Measurements from ENCODE around the gene METTL3.

Gene METTL3

GRCh38 chr14:21543963-21544362 is 32.8 kb upstream of the METTL3 start:
- in situ Hi-C loops (cut with HindIII; ENCODE audit: low sequenced_read_pairs) = no loop called here
- TF ChIP-seq, protein P1, sequence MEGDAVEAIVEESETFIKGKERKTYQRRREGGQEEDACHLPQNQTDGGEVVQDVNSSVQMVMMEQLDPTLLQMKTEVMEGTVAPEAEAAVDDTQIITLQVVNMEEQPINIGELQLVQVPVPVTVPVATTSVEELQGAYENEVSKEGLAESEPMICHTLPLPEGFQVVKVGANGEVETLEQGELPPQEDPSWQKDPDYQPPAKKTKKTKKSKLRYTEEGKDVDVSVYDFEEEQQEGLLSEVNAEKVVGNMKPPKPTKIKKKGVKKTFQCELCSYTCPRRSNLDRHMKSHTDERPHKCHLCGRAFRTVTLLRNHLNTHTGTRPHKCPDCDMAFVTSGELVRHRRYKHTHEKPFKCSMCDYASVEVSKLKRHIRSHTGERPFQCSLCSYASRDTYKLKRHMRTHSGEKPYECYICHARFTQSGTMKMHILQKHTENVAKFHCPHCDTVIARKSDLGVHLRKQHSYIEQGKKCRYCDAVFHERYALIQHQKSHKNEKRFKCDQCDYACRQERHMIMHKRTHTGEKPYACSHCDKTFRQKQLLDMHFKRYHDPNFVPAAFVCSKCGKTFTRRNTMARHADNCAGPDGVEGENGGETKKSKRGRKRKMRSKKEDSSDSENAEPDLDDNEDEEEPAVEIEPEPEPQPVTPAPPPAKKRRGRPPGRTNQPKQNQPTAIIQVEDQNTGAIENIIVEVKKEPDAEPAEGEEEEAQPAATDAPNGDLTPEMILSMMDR (IDR thresholded peaks at IDR 0.05; ENCODE audit: low read depth, low read length, missing control alignments) = no peak
- DNase-seq (ENCODE audit: low read depth) = no peak
- H3K4me3 ChIP-seq (ENCODE audit: low read depth, low read length) = no peak overlapping the region

DNA sequence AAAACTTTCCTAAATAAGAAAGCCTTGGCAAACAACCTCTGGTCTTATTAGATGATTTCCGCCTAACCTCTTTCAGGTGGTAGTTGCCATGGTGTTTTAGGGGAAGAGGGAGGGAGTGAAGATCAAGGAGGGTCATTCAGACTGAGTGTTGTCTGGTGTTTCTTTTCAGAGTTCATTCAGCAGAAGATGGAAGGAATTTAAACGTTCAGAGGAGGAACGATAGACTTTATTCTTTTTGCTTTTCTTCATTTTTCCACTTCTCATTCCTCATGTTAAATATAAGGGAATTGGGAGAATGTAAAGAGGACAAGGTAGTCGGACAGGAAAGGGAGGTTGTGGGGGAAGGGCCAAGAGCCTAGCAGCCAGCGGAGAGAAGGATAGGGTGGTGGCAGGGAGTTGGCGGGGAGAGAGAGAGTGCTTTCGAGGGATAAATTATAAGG is 32.4 kb upstream of the METTL3 start:
- no peak overlapping the region for H3K4me3 ChIP-seq (ENCODE audit: low read depth, low read length)
- in situ Hi-C loops (cut with HindIII; ENCODE audit: low sequenced_read_pairs) = no loop called here
- TF ChIP-seq, protein P1 (IDR thresholded peaks at IDR 0.05; ENCODE audit: low read depth, low read length, missing control alignments) = no peak
- DNase-seq (ENCODE audit: low read depth) = no peak

- H3K4me3 ChIP-seq (ENCODE audit: low read depth, low read length) = no peak overlapping the region
- TF ChIP-seq, protein P1 (IDR thresholded peaks at IDR 0.05; ENCODE audit: low read depth, low read length, missing control alignments) = no peak
- DNase-seq (ENCODE audit: low read depth) = no peak
- in situ Hi-C loops (cut with HindIII; ENCODE audit: low sequenced_read_pairs) = no loop called here
Measured at GRCh38 chr14:21541413-21542074, 30.4 kb upstream of the METTL3 start.

DNA sequence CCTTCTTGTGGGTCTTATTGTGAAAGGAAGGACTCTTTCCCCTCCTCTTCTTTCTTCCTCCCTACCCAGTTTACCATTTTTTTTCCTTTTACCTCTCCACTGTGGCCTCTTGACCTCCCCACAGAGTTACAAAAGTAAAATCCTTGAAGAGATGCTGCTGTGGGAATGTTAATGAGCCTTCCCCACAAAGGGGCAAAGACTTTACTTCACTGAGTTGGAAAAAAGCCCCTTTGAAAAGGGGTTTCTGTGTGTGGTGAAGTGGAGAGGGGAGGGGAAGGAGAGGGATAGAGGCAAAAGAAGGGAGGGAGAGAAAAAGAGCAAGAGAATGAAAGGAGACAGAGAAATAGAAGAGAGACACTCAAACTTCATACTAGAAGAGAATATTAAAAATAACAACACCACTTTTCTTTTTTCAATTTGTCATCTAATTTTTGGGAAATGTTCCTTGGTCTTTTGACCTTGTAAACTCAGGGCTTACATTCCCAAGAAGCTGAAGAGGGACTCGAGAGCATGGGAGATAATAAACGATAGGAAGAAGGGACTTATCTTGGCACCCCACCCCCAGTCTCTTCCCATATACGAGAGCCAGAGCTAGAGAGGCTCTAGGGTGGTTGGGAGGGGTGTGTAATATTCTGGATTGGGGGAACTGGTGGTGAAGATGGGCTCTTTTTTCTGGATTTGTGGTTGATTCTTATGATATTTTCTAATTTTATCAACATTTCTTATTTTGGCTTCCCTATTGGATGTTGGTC is 28.2 kb upstream of the METTL3 start:
- TF ChIP-seq, protein P1 (IDR thresholded peaks at IDR 0.05; ENCODE audit: low read depth, low read length, missing control alignments) = no peak
- DNase-seq (ENCODE audit: low read depth) = no peak
- H3K4me3 ChIP-seq (ENCODE audit: low read depth, low read length) = no peak overlapping the region
- in situ Hi-C loops (cut with HindIII; ENCODE audit: low sequenced_read_pairs) = no loop called here

DNA sequence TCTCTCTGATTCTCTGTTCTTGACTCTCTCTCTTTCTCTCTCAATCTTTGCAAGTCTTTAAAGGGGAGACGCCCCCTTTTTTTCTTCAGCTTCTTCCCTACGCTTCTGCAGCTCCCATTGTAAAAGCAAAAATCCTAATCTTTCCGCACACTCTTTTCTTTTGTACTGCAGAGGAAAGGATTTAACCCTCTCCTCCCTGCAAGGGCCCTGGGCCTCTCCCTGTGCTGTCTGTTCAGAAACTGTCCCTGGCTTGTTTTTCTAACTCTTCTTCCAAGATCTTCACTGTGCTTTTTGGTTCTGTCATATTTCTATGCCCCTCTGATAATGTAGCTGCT is 25.9 kb upstream of the METTL3 start:
- H3K4me3 ChIP-seq (ENCODE audit: low read depth, low read length) = peak overlapping the region; percentile 28
- no peak for DNase-seq (ENCODE audit: low read depth)
- in situ Hi-C loops (cut with HindIII; ENCODE audit: low sequenced_read_pairs) = no loop called here
- TF ChIP-seq, protein P1 (IDR thresholded peaks at IDR 0.05; ENCODE audit: low read depth, low read length, missing control alignments) = no peak

DNA sequence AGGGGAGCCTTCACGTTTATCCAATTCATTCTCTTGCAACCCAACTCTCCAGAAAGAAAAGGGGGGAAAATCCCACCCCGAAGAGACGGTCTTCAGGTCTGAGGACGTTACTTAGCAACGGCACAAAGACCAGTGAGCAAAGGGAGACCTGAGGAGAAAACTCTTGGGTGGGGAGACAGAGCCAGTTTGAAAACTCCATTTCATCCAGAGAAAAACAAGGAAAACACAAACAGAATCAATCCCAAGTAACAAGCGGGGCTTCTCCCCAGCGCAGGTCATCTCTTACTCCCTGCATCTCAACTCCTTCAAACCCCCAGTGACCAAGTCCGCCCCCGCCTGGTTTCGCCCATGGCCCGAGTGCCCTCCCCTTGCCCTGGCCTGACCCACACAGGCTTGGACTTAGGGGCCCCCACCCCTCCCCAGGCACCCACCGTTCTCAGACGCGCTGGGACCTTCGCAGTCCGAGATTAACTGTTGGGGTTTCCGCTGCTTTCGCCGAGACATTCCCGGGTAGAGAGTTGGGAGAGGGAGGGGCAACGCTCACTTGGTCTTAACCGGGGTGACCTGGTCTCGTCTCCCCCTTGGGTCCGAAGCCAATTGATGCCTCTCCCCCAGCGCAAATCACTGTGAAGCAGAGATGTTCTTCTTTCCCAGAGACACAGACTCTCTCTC is 25.4 kb upstream of the METTL3 start:
- peak overlapping the region; percentile 28 for H3K4me3 ChIP-seq (ENCODE audit: low read depth, low read length)
- DNase-seq (ENCODE audit: low read depth) = no peak
- TF ChIP-seq, protein P1 (IDR thresholded peaks at IDR 0.05; ENCODE audit: low read depth, low read length, missing control alignments) = no peak
- in situ Hi-C loops (cut with HindIII; ENCODE audit: low sequenced_read_pairs) = no loop called here

Data from astrocyte of the cerebellum (primary cell).